GM21737 (cell line): Measurements from ENCODE around the gene FAM9A.
"Not testable (repeated sequence)": the region's sequence is repeated elsewhere in the genome, so short reads cannot be mapped to it uniquely, and the experiment has no call there.

ENCODE experiments used
- ATAC-seq: cut with Tn5 transposase; IDR thresholded peaks from one replicate; pipeline ENCODE4 v1.9.1; 2021; ENCODE audit warnings: mild to moderate bottlenecking, moderate library complexity; ENCODE audit not compliant: unreplicated experiment

The FAM9A gene

DNA sequence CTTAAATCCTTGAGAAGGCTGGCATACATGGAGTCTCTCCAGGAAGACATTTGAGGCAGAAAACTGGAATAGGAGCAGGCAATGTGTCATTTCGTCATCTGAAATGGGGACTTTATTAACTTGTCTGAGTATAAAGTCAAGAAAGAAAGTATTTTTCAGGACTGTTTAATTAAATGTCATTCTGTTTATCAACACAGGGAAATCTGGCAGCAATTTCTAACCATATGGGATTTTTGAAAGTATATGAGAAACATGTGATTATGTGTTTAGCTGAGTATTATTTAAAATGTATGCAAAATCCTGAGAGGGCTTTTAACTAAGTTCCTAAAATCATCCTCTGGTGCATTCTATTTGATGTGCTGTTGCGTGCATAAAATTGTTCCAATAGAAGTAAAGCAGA is 3.9 kb upstream of the FAM9A start:
- no peak for ATAC-seq

GRCh38 chrX:8803326-8803725 is 2.1 kb upstream of the FAM9A start:
- ATAC-seq = no peak

- not testable (repeated sequence) for ATAC-seq
Observed at GRCh38 chrX:8800351-8800750, 832 bp downstream of the FAM9A start.

- not testable (repeated sequence) for ATAC-seq
Observed at GRCh38 chrX:8799281-8799680, 1.9 kb downstream of the FAM9A start.

GRCh38 chrX:8798702-8799101 is 2.5 kb downstream of the FAM9A start:
- ATAC-seq = not testable (repeated sequence)

- ATAC-seq = not testable (repeated sequence)
Observed at GRCh38 chrX:8787119-8787518, 14.1 kb downstream of the FAM9A start.

- ATAC-seq = no peak
Observed at GRCh38 chrX:8784162-8784561, 17.0 kb downstream of the FAM9A start.

GRCh38 chrX:8783714-8784098 is 17.5 kb downstream of the FAM9A start:
- ATAC-seq = no peak

- ATAC-seq = no peak
Observed at GRCh38 chrX:8783097-8783713, 18.0 kb downstream of the FAM9A start.

DNA sequence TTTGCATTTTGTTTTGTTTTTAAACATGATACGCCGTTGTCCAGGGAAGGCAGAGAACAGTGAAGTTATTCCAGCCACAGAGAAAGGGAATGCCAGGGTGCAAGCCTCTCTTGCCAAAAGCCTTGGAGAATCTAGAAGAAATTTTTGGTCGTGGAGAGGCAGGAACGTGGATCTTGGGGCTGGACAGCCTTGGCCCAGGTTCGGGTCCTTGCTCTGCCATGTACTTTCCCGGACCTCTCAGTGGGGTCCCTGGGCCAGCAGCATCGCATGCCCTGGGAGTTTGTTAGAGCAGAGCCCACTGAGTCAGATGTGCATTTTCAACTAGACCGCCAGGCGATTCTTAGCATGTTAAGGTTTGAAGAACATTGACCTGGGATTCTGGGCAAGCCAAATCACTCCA is 18.6 kb downstream of the FAM9A start:
- no peak for ATAC-seq

GRCh38 chrX:8781921-8782320 is 19.3 kb downstream of the FAM9A start:
- ATAC-seq = not testable (repeated sequence)

- ATAC-seq = no peak
Observed at GRCh38 chrX:8773117-8773516, 28.1 kb downstream of the FAM9A start.

GRCh38 chrX:8760021-8760420 is 41.2 kb downstream of the FAM9A start:
- no peak for ATAC-seq

GRCh38 chrX:8758706-8759105 is 42.5 kb downstream of the FAM9A start:
- ATAC-seq = not testable (repeated sequence)

GRCh38 chrX:8757609-8758389 is 43.4 kb downstream of the FAM9A start:
- ATAC-seq = not testable (repeated sequence)

DNA sequence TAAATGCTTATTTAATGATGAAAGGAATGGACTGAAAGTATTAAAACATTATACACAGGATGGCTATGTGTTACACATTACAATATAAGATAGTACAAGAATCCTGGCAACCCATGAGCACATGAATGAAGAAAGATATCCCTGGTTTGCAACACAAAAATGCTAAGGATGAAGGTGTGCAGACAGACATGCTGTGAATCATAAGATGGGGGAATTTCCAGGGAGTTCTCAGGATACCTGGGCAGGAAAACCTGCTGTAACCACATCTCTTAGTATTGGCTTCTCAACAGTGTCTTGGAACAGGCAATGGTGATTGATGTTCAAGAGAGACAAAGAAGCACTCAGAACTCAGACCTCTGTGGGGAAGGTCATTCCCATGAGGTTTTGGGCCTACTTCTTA is 45.4 kb downstream of the FAM9A start:
- no peak for ATAC-seq

DNA sequence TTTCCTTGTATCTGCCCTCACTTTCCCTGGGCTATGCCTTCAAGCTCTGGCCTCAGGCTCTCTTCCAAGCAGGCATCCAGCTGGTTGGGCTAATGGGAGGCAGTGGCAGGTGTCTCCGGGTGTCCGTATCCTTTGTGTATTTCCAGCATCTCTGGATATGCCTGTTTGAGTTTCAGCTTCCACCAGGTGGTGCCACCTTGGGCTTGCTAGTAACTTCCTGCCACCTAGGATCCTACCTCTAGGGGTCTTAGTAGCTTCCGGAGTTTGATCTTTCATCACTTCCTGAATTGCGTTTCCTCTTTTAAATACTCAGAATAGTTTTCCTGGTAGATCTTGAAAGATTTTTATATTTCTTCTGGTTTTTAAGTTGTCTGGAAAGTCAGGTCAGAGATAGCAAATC is 46.1 kb downstream of the FAM9A start:
- no peak for ATAC-seq

DNA sequence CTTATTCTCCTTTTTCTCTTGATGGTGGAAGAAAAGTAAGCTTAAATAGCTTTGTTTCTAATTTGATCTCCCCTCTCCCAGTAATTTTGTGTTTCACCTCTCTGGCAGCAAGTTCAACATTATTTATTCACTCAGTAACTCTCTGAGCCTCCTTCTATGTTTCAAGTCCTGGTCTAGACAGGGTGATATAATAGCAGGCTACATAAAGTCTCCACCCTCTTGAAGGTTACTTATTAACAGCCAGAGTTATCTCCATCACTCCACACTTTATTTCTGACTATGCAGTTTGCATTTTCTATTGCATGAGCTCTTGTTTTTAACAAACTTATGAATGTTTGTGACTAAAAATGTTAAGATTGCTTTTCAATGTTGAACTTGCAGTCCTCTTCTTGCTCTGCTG is 51.5 kb downstream of the FAM9A start:
- no peak for ATAC-seq

DNA sequence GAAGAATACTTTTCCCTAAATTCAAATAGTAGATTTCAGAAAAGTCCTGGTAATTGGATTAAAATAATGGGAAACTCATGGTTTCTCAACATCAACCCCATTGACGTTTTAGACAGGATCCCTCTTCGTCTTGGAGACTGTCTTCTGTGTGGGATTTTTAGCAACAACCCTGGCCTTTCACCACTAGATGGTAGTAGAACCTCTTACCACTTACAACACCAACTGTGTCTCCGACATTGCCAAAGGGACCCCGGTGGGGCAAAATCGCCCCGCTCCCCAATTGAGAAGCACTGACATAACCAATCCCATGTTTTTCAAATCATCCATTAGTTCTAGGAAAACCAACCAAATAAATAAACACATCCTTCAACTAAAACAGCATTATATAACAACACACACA is 52.3 kb downstream of the FAM9A start:
- ATAC-seq = no peak

- no peak for ATAC-seq
Observed at GRCh38 chrX:8743126-8743732, 58.0 kb downstream of the FAM9A start.

- no peak for ATAC-seq
Observed at GRCh38 chrX:8741981-8742380, 59.2 kb downstream of the FAM9A start.
